ENCODE measurements around the gene SCN1B. TPM values are rescaled to one million over a fixed set of nuclear protein-coding genes. Genes with fewer than 3 reads are reported as not detected.
A peak's percentile ranks its signal among the peaks of the same experiment; 100 is the strongest.
"Not testable (repeated sequence)": the region's sequence is repeated elsewhere in the genome, so short reads cannot be mapped to it uniquely, and the experiment has no call there.

SCN1B gene
- total and polyA plus RNA-seq, 5 donors = 74.3 to 134 (median 88.1) TPM

GRCh38 chr19:35050662-35051061, 20.4 kb downstream of the SCN1B start:
- ATAC-seq; H3K9me3 ChIP-seq (ENCODE audit: control insufficient read depth, low read length); DNase-seq; H3K4me1 ChIP-seq (ENCODE audit: control insufficient read depth, insufficient read depth, low read length); H3K27ac ChIP-seq (ENCODE audit: low read length); intact Hi-C loops (cut with DNase I); H3K27me3 ChIP-seq (ENCODE audit: control insufficient read depth, insufficient read depth); H3K4me3 ChIP-seq (ENCODE audit: low read length): not testable (repeated sequence)
- 100% methylated on average over 2 of the region's 2 CpGs for WGBS

GRCh38 chr19:35051268-35051667, 21.0 kb downstream of the SCN1B start:
- ATAC-seq; DNase-seq; H3K4me3 ChIP-seq (ENCODE audit: low read length); H3K4me1 ChIP-seq (ENCODE audit: control insufficient read depth, insufficient read depth, low read length); intact Hi-C loops (cut with DNase I); H3K9me3 ChIP-seq (ENCODE audit: control insufficient read depth, low read length); H3K27me3 ChIP-seq (ENCODE audit: control insufficient read depth, insufficient read depth); H3K27ac ChIP-seq (ENCODE audit: low read length): not testable (repeated sequence)
- WGBS = 94% methylated on average over 4 of the region's 4 CpGs

DNA sequence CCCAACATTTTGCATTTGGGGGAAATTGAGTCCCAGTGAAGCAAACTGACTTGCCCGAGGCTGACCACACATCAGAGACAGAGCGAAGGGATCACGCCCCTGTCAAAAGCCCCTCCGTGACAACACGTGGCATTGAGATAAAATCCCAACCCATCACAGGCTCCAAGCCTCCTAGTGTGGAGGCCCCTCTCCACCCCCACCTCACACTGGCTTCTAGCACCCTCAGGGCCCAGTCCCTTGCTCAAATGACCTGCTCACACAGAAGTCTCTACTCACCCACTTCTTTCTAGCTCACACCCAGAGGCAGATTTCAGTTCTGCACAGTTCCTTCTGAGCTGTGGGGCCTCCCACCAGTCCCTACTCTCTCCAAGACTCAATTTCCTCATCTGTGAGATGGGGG, 21.5 kb downstream of the SCN1B start:
- Histone ChIP-seq H3K4me3 (ENCODE audit: low read length) (no peak overlapping the region), H3K27ac (ENCODE audit: low read length) (no peak overlapping the region), H3K9me3 (ENCODE audit: control insufficient read depth, low read length) (no peaks in the 10 kb centered on the region), H3K27me3 (ENCODE audit: control insufficient read depth, insufficient read depth) (no peaks in the 10 kb centered on the region), H3K4me1 (ENCODE audit: control insufficient read depth, insufficient read depth, low read length) (peaks cover 2% of the 10 kb centered on the region)
- ATAC-seq (no peak), DNase-seq (no peak)
- 81% methylated on average over 5 of the region's 5 CpGs for WGBS
- intact Hi-C loops (cut with DNase I) = no loop called here

DNA sequence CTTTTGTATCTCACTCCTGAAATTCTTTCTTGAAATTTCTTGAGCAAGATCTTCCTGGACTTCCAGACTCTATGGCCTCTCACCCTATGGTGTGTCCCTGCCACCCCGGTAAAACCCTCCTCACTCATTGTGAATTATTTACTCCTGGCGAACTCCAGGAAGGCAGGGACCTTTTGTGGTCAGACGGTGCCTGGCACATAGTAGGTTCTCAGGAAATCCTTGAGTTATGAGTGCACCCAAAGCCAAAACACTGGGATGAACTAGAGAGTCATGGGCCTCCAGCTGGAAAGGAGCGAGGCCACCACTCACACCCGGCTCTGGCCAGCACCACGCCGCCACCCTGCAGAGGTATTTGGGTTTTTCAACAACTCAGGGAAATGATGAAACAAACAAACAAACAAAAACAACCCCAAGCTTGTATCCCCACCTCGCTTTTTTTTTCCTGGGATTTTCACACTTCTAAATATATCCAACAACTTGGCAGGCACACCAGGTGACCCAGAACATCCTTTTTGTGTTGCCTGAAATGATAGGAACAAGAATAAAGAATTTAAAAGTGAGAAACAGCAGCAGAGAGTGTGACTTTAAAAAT, 22.4 kb downstream of the SCN1B start:
- Histone ChIP-seq H3K27ac (ENCODE audit: low read length) (peak overlapping the region; percentile 48), H3K9me3 (ENCODE audit: control insufficient read depth, low read length) (no peaks in the 10 kb centered on the region), H3K27me3 (ENCODE audit: control insufficient read depth, insufficient read depth) (no peaks in the 10 kb centered on the region), H3K4me1 (ENCODE audit: control insufficient read depth, insufficient read depth, low read length) (peaks cover 2% of the 10 kb centered on the region), H3K4me3 (ENCODE audit: low read length) (no peak overlapping the region)
- no peak for DNase-seq
- intact Hi-C loops (cut with DNase I) = no loop called here
- no peak for ATAC-seq
- 59% methylated on average over 8 of the region's 8 CpGs for WGBS

DNA sequence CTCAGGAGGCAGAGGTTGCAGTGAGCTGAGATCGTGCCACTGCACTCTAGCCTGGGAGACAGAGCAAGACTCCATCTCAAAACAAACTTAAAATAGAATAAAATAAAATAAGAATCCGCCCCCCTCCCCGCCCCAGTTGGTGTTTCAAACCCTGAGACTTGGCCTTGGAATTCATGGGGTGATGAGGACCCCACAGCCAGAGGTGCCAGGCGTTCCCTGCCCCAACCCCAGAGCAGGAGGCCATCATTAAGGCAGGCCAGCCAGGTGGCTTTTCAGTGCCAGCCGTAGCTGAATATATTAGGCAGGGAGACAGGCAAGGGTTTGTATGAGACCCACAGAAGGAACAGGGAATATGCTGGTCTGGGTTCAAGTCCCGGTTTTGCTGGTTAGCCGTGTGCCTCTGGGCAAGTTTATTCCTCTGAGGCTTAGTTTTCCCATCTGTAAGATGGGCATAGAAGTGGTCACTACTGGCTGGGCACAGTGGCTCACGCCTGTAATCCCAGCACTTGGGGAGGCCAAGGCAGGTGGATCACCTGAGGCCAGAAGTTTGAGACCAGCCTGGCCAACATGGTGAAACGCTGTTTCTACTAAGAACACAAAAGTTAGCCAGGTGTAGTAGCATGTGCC, 23.5 kb downstream of the SCN1B start:
- Histone ChIP-seq H3K4me3 (ENCODE audit: low read length) (no peak overlapping the region), H3K27me3 (ENCODE audit: control insufficient read depth, insufficient read depth) (no peaks in the 10 kb centered on the region), H3K4me1 (ENCODE audit: control insufficient read depth, insufficient read depth, low read length) (peaks cover 2% of the 10 kb centered on the region), H3K9me3 (ENCODE audit: control insufficient read depth, low read length) (no peaks in the 10 kb centered on the region), H3K27ac (ENCODE audit: low read length) (no peak overlapping the region)
- 85% methylated on average over 9 of the region's 9 CpGs for WGBS
- intact Hi-C loops (cut with DNase I) = no loop called here
- no peak for ATAC-seq
- no peak for DNase-seq

- no peak for DNase-seq
- H3K27ac ChIP-seq (ENCODE audit: low read length) = no peak overlapping the region
- H3K4me3 ChIP-seq (ENCODE audit: low read length) = no peak overlapping the region
- 89% methylated on average over 9 of the region's 9 CpGs for WGBS
- no peaks in the 10 kb centered on the region for H3K9me3 ChIP-seq (ENCODE audit: control insufficient read depth, low read length)
- no peaks in the 10 kb centered on the region for H3K4me1 ChIP-seq (ENCODE audit: control insufficient read depth, insufficient read depth, low read length)
- H3K27me3 ChIP-seq (ENCODE audit: control insufficient read depth, insufficient read depth) = no peaks in the 10 kb centered on the region
- intact Hi-C loops (cut with DNase I) = no loop called here
- no peak for ATAC-seq
Measured at GRCh38 chr19:35054626-35055025, 24.4 kb downstream of the SCN1B start.

GRCh38 chr19:35055715-35056179, 25.5 kb downstream of the SCN1B start:
- H3K4me1 ChIP-seq (ENCODE audit: control insufficient read depth, insufficient read depth, low read length) = no peaks in the 10 kb centered on the region
- no peak overlapping the region for H3K4me3 ChIP-seq (ENCODE audit: low read length)
- ATAC-seq (no peak), DNase-seq (no peak)
- WGBS = 26% methylated on average over 3 of the region's 3 CpGs
- no peaks in the 10 kb centered on the region for H3K9me3 ChIP-seq (ENCODE audit: control insufficient read depth, low read length)
- no peaks in the 10 kb centered on the region for H3K27me3 ChIP-seq (ENCODE audit: control insufficient read depth, insufficient read depth)
- intact Hi-C loops (cut with DNase I) = no loop called here
- H3K27ac ChIP-seq (ENCODE audit: low read length) = no peak overlapping the region

DNA sequence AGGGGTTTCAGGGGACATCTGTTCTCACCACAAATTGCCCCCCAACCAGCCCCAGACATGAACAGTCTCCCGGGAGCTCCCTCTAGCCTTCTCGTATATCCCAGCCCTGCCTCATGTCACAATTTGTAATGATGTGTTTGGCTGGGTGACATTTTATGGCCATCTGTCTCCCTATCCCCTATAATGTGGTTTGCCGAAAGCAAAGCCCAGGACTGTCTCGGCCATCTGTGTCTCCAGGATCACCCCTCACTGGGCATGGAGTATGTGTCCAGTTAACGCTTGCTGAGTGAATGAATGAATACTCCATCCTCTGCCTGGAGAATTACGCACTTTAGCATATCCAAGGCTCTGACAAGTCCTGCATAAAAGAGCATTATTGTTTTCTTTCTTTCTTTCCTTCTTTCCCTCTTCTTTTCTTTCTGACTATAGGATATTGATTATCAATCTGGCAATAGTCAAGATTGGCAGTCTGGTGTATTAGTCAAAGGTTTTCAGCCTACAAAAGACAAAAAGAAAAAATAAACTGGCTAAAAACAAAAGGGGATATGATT, 26.3 kb downstream of the SCN1B start:
- Histone ChIP-seq H3K9me3 (ENCODE audit: control insufficient read depth, low read length) (no peaks in the 10 kb centered on the region), H3K27me3 (ENCODE audit: control insufficient read depth, insufficient read depth) (no peaks in the 10 kb centered on the region), H3K4me3 (ENCODE audit: low read length) (no peak overlapping the region), H3K27ac (ENCODE audit: low read length) (no peak overlapping the region), H3K4me1 (ENCODE audit: control insufficient read depth, insufficient read depth, low read length) (no peaks in the 10 kb centered on the region)
- ATAC-seq = no peak
- intact Hi-C loops (cut with DNase I) = no loop called here
- WGBS = 64% methylated on average over 6 of the region's 6 CpGs
- DNase-seq = no peak

GRCh38 chr19:35058370-35058769, 28.1 kb downstream of the SCN1B start:
- no peaks in the 10 kb centered on the region for H3K27me3 ChIP-seq (ENCODE audit: control insufficient read depth, insufficient read depth)
- H3K4me1 ChIP-seq (ENCODE audit: control insufficient read depth, insufficient read depth, low read length) = no peaks in the 10 kb centered on the region
- H3K9me3 ChIP-seq (ENCODE audit: control insufficient read depth, low read length) = no peaks in the 10 kb centered on the region
- no peak overlapping the region for H3K27ac ChIP-seq (ENCODE audit: low read length)
- ATAC-seq (no peak), DNase-seq (no peak)
- no peak overlapping the region for H3K4me3 ChIP-seq (ENCODE audit: low read length)
- 74% methylated on average over 2 of the region's 2 CpGs for WGBS
- intact Hi-C loops (cut with DNase I) = no loop called here

DNA sequence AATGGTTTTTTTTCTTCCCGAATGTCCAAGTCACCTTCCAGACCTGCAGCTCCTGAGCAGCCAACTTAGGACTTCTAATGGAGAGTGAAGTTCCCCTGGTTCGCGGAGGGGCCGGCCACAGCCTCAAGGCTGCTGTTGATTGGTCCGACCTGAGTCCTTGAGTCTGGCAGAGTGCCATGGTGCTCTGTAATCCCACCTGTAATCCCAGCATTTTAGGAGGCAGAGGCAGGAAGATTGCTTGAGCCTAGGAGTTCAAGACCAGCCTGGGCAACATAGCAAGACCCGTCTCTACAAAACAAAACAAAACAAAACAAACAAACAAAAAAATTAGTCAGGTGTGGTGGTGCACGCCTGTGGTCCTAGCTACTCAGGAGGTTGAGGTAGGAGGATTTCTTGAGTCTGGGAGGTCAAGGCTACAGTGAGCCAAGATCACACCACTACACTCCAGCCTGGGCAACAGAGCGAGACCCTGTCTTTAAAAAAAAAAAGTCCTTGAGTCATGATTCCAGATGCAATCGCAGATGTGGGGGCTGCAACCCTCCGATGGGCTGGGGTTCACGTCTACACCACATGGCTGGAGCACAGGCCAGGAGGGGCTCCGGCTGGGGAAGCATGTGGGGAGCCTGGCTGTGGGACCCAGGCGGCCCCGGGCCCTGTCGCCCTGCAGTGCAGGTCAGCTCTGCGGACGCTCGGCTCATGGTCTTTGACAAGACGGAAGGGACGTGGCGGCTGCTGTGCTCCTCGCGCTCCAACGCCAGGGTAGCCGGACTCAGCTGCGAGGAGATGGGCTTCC, 28.9 kb downstream of the SCN1B start:
- ATAC-seq (peak in 1 of 2 donors; percentile 35), DNase-seq (no peak)
- no peaks in the 10 kb centered on the region for H3K27me3 ChIP-seq (ENCODE audit: control insufficient read depth, insufficient read depth)
- intact Hi-C loops (cut with DNase I) = no loop called here
- H3K4me3 ChIP-seq (ENCODE audit: low read length) = no peak overlapping the region
- H3K27ac ChIP-seq (ENCODE audit: low read length) = no peak overlapping the region
- WGBS = 87% methylated on average over 26 of the region's 26 CpGs
- no peaks in the 10 kb centered on the region for H3K9me3 ChIP-seq (ENCODE audit: control insufficient read depth, low read length)
- no peaks in the 10 kb centered on the region for H3K4me1 ChIP-seq (ENCODE audit: control insufficient read depth, insufficient read depth, low read length)

DNA sequence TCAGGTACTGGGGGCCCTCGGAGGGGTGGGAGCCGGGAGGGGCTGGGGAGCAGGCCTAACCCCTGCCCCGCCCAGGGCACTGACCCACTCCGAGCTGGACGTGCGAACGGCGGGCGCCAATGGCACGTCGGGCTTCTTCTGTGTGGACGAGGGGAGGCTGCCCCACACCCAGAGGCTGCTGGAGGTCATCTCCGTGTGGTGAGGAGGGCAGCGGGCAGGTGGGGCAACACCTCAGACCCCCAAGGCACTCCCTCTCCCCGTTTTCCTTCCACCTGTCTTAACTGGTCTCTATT, 29.5 kb downstream of the SCN1B start:
- 88% methylated on average over 15 of the region's 15 CpGs for WGBS
- ATAC-seq (no peak), DNase-seq (no peak)
- intact Hi-C loops (cut with DNase I) = loop anchor here in 2 of 4 donors (10.0 kb wide), 1 partner anchor 75 kb away; the partner anchor contains the start of genes FXYD1 (in 2 of the 2) and LGI4 (in 2 of the 2)
- Histone ChIP-seq H3K4me3 (ENCODE audit: low read length) (no peak overlapping the region), H3K27me3 (ENCODE audit: control insufficient read depth, insufficient read depth) (no peaks in the 10 kb centered on the region), H3K27ac (ENCODE audit: low read length) (no peak overlapping the region), H3K4me1 (ENCODE audit: control insufficient read depth, insufficient read depth, low read length) (no peaks in the 10 kb centered on the region), H3K9me3 (ENCODE audit: control insufficient read depth, low read length) (no peaks in the 10 kb centered on the region)

All from right cardiac atrium (tissue), 5 donors.